Esophagus squamous epithelium (tissue), 5 donors: ENCODE data around the gene ZMIZ1. TPM values are rescaled to one million over a fixed set of nuclear protein-coding genes. Genes with fewer than 3 reads are reported as not detected.
"Not testable (repeated sequence)": the region's sequence is repeated elsewhere in the genome, so short reads cannot be mapped to it uniquely, and the experiment has no call there.

ENCODE experiments used
- DNase-seq: peaks from one replicate; lab custom pipeline; 2025; lab: John Stamatoyannopoulos, UW
- H3K27ac ChIP-seq, 4 donors: fragments of 200-600 bp; sonication (generic); one replicate each; pipeline ENCODE4 v1.5.1; 2016 to 2019; ENCODE audit warnings: mild to moderate bottlenecking in 1 of 4
- H3K27me3 ChIP-seq, 4 donors: fragments of 200-600 bp; sonication (generic); 1 replicate in 3 of 4; 2 replicates in 1 of 4; pipeline versions ENCODE4 v1.5.1 to v1.6.0; 2017 to 2021; ENCODE audit warnings: antibody characterized with exemption in 1 of 4
- H3K36me3 ChIP-seq, 3 donors: fragments of 200-600 bp; sonication (generic); one replicate each; pipeline ENCODE4 v1.5.1; 2016 to 2019
- H3K4me1 ChIP-seq, 3 donors: fragments of 200-600 bp; sonication (generic); one replicate each; pipeline ENCODE4 v1.5.1; 2017 to 2019
- H3K4me3 ChIP-seq, 4 donors: fragments of 200-600 bp; sonication (generic); 1 replicate in 3 of 4; 2 replicates in 1 of 4; pipeline ENCODE4 v1.5.1; 2016 to 2019; ENCODE audit warnings: mild to moderate bottlenecking in 2 of 4, moderate library complexity in 1 of 4
- H3K9me3 ChIP-seq, 3 donors: fragments of 200-600 bp; sonication (generic); one replicate each; pipeline ENCODE4 v1.5.1; 2016 to 2019
- CTCF ChIP-seq, 6 experiments: fragments of 450-650 bp in 4 of 6; fragments of 200-600 bp in 2 of 6; sonication (generic) in 2 of 6; IDR thresholded peaks; one replicate each; pipeline ENCODE4 v1.5.1; 2016 to 2019; ENCODE audit warnings: antibody characterized with exemption in 6 of 6, mild to moderate bottlenecking in 4 of 6, moderate library complexity in 4 of 6
- POLR2A ChIP-seq, 4 donors: fragments of 450-650 bp; IDR thresholded peaks; one replicate each; pipeline ENCODE4 v1.6.1; 2017; ENCODE audit warnings: antibody characterized with exemption in 4 of 4, mild to moderate bottlenecking in 4 of 4, moderate library complexity in 3 of 4
- WGBS, 2 donors: methylation state at CpG; one replicate each; pipeline ENCODE4 v1.1.5; 2018; 5-methylcytosine and 5-hydroxymethylcytosine counted together
- intact Hi-C: fragments of 100-400 bp; cut with DNase I; formaldehyde crosslinking; loops from one replicate; pipeline ENCODE4 v1.15.0; 2022
- total RNA-seq, 4 donors: library from RNA; depleted of rRNA; stranded (reverse); fragments of >200 nt; gene quantifications; one replicate each; pipeline ENCODE4 v1.1.0, GENCODE V29; 2016
- donor health status: DM: yes; HTN: yes; CAD: no.

ZMIZ1 gene
- total RNA-seq, 4 donors from 2014 or later: 28.2 to 79.5 (median 40.4) TPM

GRCh38 chr10:79275105-79275430, 206.3 kb downstream of the ZMIZ1 start:
- Histone ChIP-seq H3K36me3 (peaks cover 0 to 73% (median 5%) of the 10 kb centered on the region in 3 donors), H3K27me3 (no peaks in the 10 kb centered on the region), H3K9me3 (no peaks in the 10 kb centered on the region), H3K4me1 (peaks cover 24 to 65% (median 38%) of the 10 kb centered on the region in 3 donors), H3K4me3 (peak overlapping the region in 1 of 4 donors; percentile 15), H3K27ac (peak overlapping the region; percentile 76 to 88 (median 80))
- no peak for DNase-seq
- WGBS, 2 donors: 40% methylated on average over 1 of the region's 3 CpGs
- intact Hi-C loops: no loop called here
- TF ChIP-seq CTCF (IDR thresholded peaks at IDR 0.05) (no peak), POLR2A (IDR thresholded peaks at IDR 0.05) (no peak)

GRCh38 chr10:79275431-79275851, 206.7 kb downstream of the ZMIZ1 start:
- TF ChIP-seq CTCF (IDR thresholded peaks at IDR 0.05): no peak
- TF ChIP-seq POLR2A (IDR thresholded peaks at IDR 0.05): no peak
- H3K9me3 ChIP-seq: no peaks in the 10 kb centered on the region
- intact Hi-C loops: no loop called here
- WGBS, 2 donors: 62% methylated on average over 3 of the region's 10 CpGs; no CpG with 5 or more reads in 1 of the 2 donors
- H3K36me3 ChIP-seq: peaks cover 0 to 73% (median 5%) of the 10 kb centered on the region in 3 donors
- no peak for DNase-seq
- no peak overlapping the region for H3K4me3 ChIP-seq
- H3K27ac ChIP-seq: peak overlapping the region; percentile 76 to 88 (median 80)
- H3K27me3 ChIP-seq: no peaks in the 10 kb centered on the region
- peaks cover 21 to 61% (median 37%) of the 10 kb centered on the region in 3 donors for H3K4me1 ChIP-seq

GRCh38 chr10:79277579-79278269, 209.0 kb downstream of the ZMIZ1 start:
- H3K27me3 ChIP-seq: no peaks in the 10 kb centered on the region
- no peak for DNase-seq
- H3K4me3 ChIP-seq: no peak overlapping the region
- WGBS, 2 donors: 75 to 88% methylated on average over 3 of the region's 13 CpGs
- TF ChIP-seq POLR2A (IDR thresholded peaks at IDR 0.05) (no peak), CTCF (IDR thresholded peaks at IDR 0.05) (no peak)
- no peak overlapping the region for H3K27ac ChIP-seq
- H3K4me1 ChIP-seq: peaks cover 21 to 45% (median 33%) of the 10 kb centered on the region in 3 donors
- H3K9me3 ChIP-seq: no peaks in the 10 kb centered on the region
- H3K36me3 ChIP-seq: peaks cover 0 to 73% (median 5%) of the 10 kb centered on the region in 3 donors
- intact Hi-C loops: no loop called here

- H3K9me3 ChIP-seq, H3K27ac ChIP-seq, intact Hi-C loops, DNase-seq, H3K4me3 ChIP-seq, H3K27me3 ChIP-seq: not testable (repeated sequence)
- peaks cover 0 to 84% (median 5%) of the 10 kb centered on the region in 3 donors for H3K36me3 ChIP-seq
- WGBS, 2 donors: no CpG with 5 or more reads among the region's 33 CpGs
- H3K4me1 ChIP-seq: peaks cover 16 to 44% (median 20%) of the 10 kb centered on the region in 3 donors
Observed at GRCh38 chr10:79279047-79279446, 210.3 kb downstream of the ZMIZ1 start.

- Histone ChIP-seq H3K36me3 (peaks cover 0 to 97% (median 5%) of the 10 kb centered on the region in 3 donors), H3K27me3 (no peaks in the 10 kb centered on the region), H3K4me1 (peaks cover 10 to 44% (median 13%) of the 10 kb centered on the region in 3 donors), H3K9me3 (no peaks in the 10 kb centered on the region), H3K4me3 (no peak overlapping the region), H3K27ac (no peak overlapping the region)
- WGBS, 2 donors: 82 to 88% methylated on average over 2 to 3 of the region's 6 CpGs
- DNase-seq: no peak
- intact Hi-C loops: no loop called here
- no peak for TF ChIP-seq CTCF (IDR thresholded peaks at IDR 0.05)
- TF ChIP-seq POLR2A (IDR thresholded peaks at IDR 0.05): no peak
Observed at GRCh38 chr10:79280956-79281355, 212.2 kb downstream of the ZMIZ1 start.
